HTR-8/SVneo (cell line): Measurements from ENCODE around the gene TP53I11.
A peak's percentile ranks its signal among the peaks of the same experiment; 100 is the strongest.

Source experiments
- DNase-seq: peaks from one replicate; pipeline ENCODE4 v3.0.0; 2011; ENCODE audit warnings: low spot score, mixed read lengths; ENCODE audit not compliant: insufficient read length
- FAIRE-seq: peaks from 2 replicates; lab custom pipeline; 2011; peaks lifted over from hg19 to GRCh38; lab: Jason Lieb, UNC

Gene TP53I11

GRCh38 chr11:44950625-44951476 is at the start of gene TP53I11:
TP53I11 (minus strand) TSS chr11:44950883; CDS start chr11:44938335, 12,548 bp downstream.
- FAIRE-seq (peak; percentile 67), DNase-seq (peak; percentile 71)

GRCh38 chr11:44999068-44999467 is 48.4 kb upstream of the TP53I11 start:
- FAIRE-seq (no peak), DNase-seq (no peak)

- no peak for FAIRE-seq
- DNase-seq: no peak
Observed at GRCh38 chr11:44998051-44998450, 47.4 kb upstream of the TP53I11 start.

GRCh38 chr11:44997566-44997965 is 46.9 kb upstream of the TP53I11 start:
- DNase-seq (no peak), FAIRE-seq (no peak)

- FAIRE-seq (no peak), DNase-seq (no peak)
Observed at GRCh38 chr11:44994753-44995152, 44.1 kb upstream of the TP53I11 start.

GRCh38 chr11:44993971-44994704 is 43.5 kb upstream of the TP53I11 start:
- no peak for FAIRE-seq

GRCh38 chr11:44992774-44993173 is 42.1 kb upstream of the TP53I11 start:
- no peak for DNase-seq
- no peak for FAIRE-seq

More at GRCh38 chr11:44993971-44994704, 43.5 kb upstream of the TP53I11 start:
- DNase-seq: no peak

GRCh38 chr11:44992181-44992582 is 41.5 kb upstream of the TP53I11 start:
- no peak for FAIRE-seq
- DNase-seq: no peak

- FAIRE-seq: no peak
- DNase-seq: no peak
Observed at GRCh38 chr11:44990665-44991064, 40.0 kb upstream of the TP53I11 start.

GRCh38 chr11:44989831-44990566 is 39.3 kb upstream of the TP53I11 start:
- FAIRE-seq (no peak), DNase-seq (no peak)

GRCh38 chr11:44988981-44989635 is 38.4 kb upstream of the TP53I11 start:
- FAIRE-seq: no peak
- no peak for DNase-seq

GRCh38 chr11:44988111-44988510 is 37.4 kb upstream of the TP53I11 start:
- no peak for FAIRE-seq
- DNase-seq: no peak

- FAIRE-seq (no peak), DNase-seq (no peak)
Observed at GRCh38 chr11:44987506-44987905, 36.8 kb upstream of the TP53I11 start.

- DNase-seq (no peak), FAIRE-seq (no peak)
Observed at GRCh38 chr11:44986315-44986714, 35.6 kb upstream of the TP53I11 start.

- FAIRE-seq: no peak
- no peak for DNase-seq
Observed at GRCh38 chr11:44985721-44986120, 35.0 kb upstream of the TP53I11 start.

GRCh38 chr11:44983786-44984185 is 33.1 kb upstream of the TP53I11 start:
- FAIRE-seq (no peak), DNase-seq (no peak)

- FAIRE-seq (no peak), DNase-seq (no peak)
Observed at GRCh38 chr11:44982496-44983062, 31.9 kb upstream of the TP53I11 start.

- FAIRE-seq: no peak
- DNase-seq: no peak
Observed at GRCh38 chr11:44980533-44981427, 30.1 kb upstream of the TP53I11 start.
